ENCODE results near the gene NAAA. TPM values are rescaled to one million over a fixed set of nuclear protein-coding genes. Genes with fewer than 3 reads are reported as not detected.

Gene NAAA
- total RNA-seq, 1 experiment from 2014 or later: 48.6 TPM

DNA sequence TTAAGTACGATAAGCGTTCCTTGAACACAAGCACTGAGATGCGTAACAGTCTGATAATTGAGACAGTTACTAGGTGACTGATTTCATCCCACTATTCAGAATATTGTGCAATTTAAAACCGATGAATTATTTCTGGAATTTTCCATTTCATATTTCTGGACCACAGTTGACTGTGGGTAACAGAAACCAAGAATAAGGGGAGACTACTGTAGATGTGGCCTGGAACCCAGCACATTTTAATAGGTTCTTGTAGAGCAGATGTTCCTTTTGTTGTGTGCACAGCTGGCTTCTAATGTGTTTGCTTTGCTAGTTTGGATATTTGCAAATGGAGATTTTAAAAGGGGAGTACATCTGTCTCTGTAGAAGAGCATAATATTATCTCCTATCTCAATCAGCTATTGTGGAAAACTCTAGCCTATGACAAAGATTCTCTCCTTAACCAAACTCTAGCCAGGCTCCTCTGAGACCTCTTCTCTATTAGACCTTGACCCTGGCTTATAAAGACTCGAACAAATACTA lies 16.4 kb downstream of the NAAA start:
- Histone ChIP-seq H3K36me3 (ENCODE audit: low read depth, low read length) (no peaks in the 10 kb centered on the region), H3K79me2 (ENCODE audit: low read length) (no peaks in the 10 kb centered on the region), H3K27ac (ENCODE audit: low read length) (no peak overlapping the region), H3K9me2 (replicated peaks; ENCODE audit: low read length) (no peaks in the 10 kb centered on the region), H3K27me3 (ENCODE audit: low read length) (no peaks in the 10 kb centered on the region), H3K4me2 (ENCODE audit: low read length) (no peak overlapping the region), H2AFZ (ENCODE audit: low read length) (no peak overlapping the region), H3K4me1 (ENCODE audit: insufficient read depth, low read length) (no peaks in the 10 kb centered on the region), H3K9me3 (ENCODE audit: low read length) (no peaks in the 10 kb centered on the region), H4K20me1 (ENCODE audit: low read length) (no peaks in the 10 kb centered on the region), H3K4me3 (ENCODE audit: low read length) (no peak overlapping the region), H3F3A (ENCODE audit: low read length, unreplicated experiment) (no peaks in the 10 kb centered on the region), H3K9ac (ENCODE audit: low read length) (no peak overlapping the region)
- POLR2A ChIA-PET (ENCODE audit: unreplicated experiment): no interaction called here
- CTCF ChIA-PET: no interaction called here
- no peak for TF ChIP-seq EZH2phosphoT487 (IDR thresholded peaks at IDR 0.05; ENCODE audit: borderline replicate concordance, low read length)
- TF ChIP-seq, protein P1, sequence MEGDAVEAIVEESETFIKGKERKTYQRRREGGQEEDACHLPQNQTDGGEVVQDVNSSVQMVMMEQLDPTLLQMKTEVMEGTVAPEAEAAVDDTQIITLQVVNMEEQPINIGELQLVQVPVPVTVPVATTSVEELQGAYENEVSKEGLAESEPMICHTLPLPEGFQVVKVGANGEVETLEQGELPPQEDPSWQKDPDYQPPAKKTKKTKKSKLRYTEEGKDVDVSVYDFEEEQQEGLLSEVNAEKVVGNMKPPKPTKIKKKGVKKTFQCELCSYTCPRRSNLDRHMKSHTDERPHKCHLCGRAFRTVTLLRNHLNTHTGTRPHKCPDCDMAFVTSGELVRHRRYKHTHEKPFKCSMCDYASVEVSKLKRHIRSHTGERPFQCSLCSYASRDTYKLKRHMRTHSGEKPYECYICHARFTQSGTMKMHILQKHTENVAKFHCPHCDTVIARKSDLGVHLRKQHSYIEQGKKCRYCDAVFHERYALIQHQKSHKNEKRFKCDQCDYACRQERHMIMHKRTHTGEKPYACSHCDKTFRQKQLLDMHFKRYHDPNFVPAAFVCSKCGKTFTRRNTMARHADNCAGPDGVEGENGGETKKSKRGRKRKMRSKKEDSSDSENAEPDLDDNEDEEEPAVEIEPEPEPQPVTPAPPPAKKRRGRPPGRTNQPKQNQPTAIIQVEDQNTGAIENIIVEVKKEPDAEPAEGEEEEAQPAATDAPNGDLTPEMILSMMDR (conservative IDR thresholded peaks at IDR 0.05; ENCODE audit: low read depth, low read length): no peak
- no peak for DNase-seq
- intact Hi-C loops (cut with micrococcal nuclease): no loop called here
- BruUV-seq (replicated peaks): no TSS peak
- no peak for ATAC-seq

GRCh38 chr4:75922588-75922987 lies 18.2 kb downstream of the NAAA start:
- no peaks in the 10 kb centered on the region for H3K36me3 ChIP-seq (ENCODE audit: low read depth, low read length)
- H4K20me1 ChIP-seq (ENCODE audit: low read length): no peaks in the 10 kb centered on the region
- H3K27ac ChIP-seq (ENCODE audit: low read length): no peak overlapping the region
- BruUV-seq (replicated peaks): no TSS peak
- no peaks in the 10 kb centered on the region for H3F3A ChIP-seq (ENCODE audit: low read length, unreplicated experiment)
- intact Hi-C loops (cut with micrococcal nuclease): no loop called here
- no peaks in the 10 kb centered on the region for H3K9me3 ChIP-seq (ENCODE audit: low read length)
- TF ChIP-seq EZH2phosphoT487 (IDR thresholded peaks at IDR 0.05; ENCODE audit: borderline replicate concordance, low read length) (no peak), EZH2 (IDR thresholded peaks at IDR 0.05; ENCODE audit: low read length, unreplicated experiment) (no peak)
- TF ChIP-seq, protein P1 (conservative IDR thresholded peaks at IDR 0.05; ENCODE audit: low read depth, low read length): no peak
- CTCF ChIA-PET: no interaction called here
- H3K79me2 ChIP-seq (ENCODE audit: low read length): no peaks in the 10 kb centered on the region
- POLR2A ChIA-PET (ENCODE audit: unreplicated experiment): no interaction called here
- H3K4me3 ChIP-seq (ENCODE audit: low read length): no peak overlapping the region
- H3K4me1 ChIP-seq (ENCODE audit: insufficient read depth, low read length): no peaks in the 10 kb centered on the region
- no peaks in the 10 kb centered on the region for H3K27me3 ChIP-seq (ENCODE audit: low read length)
- H3K9ac ChIP-seq (ENCODE audit: low read length): no peak overlapping the region
- no peak overlapping the region for H3K4me2 ChIP-seq (ENCODE audit: low read length)
- H2AFZ ChIP-seq (ENCODE audit: low read length): no peak overlapping the region
- no peaks in the 10 kb centered on the region for H3K9me2 ChIP-seq (replicated peaks; ENCODE audit: low read length)
- ATAC-seq (no peak), DNase-seq (no peak)

- H3K9me3 ChIP-seq (ENCODE audit: low read length): no peaks in the 10 kb centered on the region
- no peaks in the 10 kb centered on the region for H3F3A ChIP-seq (ENCODE audit: low read length, unreplicated experiment)
- H3K4me1 ChIP-seq (ENCODE audit: insufficient read depth, low read length): no peaks in the 10 kb centered on the region
- no peaks in the 10 kb centered on the region for H4K20me1 ChIP-seq (ENCODE audit: low read length)
- DNase-seq: no peak
- no TSS peak for BruUV-seq (replicated peaks)
- H3K36me3 ChIP-seq (ENCODE audit: low read depth, low read length): no peaks in the 10 kb centered on the region
- ChIA-PET CTCF (no interaction called here), POLR2A (ENCODE audit: unreplicated experiment) (no interaction called here)
- no peak overlapping the region for H3K4me3 ChIP-seq (ENCODE audit: low read length)
- H3K9me2 ChIP-seq (replicated peaks; ENCODE audit: low read length): no peaks in the 10 kb centered on the region
- H3K79me2 ChIP-seq (ENCODE audit: low read length): no peaks in the 10 kb centered on the region
- no peak overlapping the region for H3K27ac ChIP-seq (ENCODE audit: low read length)
- H2AFZ ChIP-seq (ENCODE audit: low read length): no peak overlapping the region
- ATAC-seq: no peak
- no peaks in the 10 kb centered on the region for H3K27me3 ChIP-seq (ENCODE audit: low read length)
- H3K4me2 ChIP-seq (ENCODE audit: low read length): no peak overlapping the region
- TF ChIP-seq EZH2 (IDR thresholded peaks at IDR 0.05; ENCODE audit: low read length, unreplicated experiment) (no peak), EZH2phosphoT487 (IDR thresholded peaks at IDR 0.05; ENCODE audit: borderline replicate concordance, low read length) (no peak)
- TF ChIP-seq, protein P1 (conservative IDR thresholded peaks at IDR 0.05; ENCODE audit: low read depth, low read length): no peak
- H3K9ac ChIP-seq (ENCODE audit: low read length): no peak overlapping the region
- intact Hi-C loops (cut with micrococcal nuclease): no loop called here
Measured at GRCh38 chr4:75921910-75922309, 18.9 kb downstream of the NAAA start.
